Islet precursor cell (in vitro differentiated cells): ENCODE results near the gene IMMP2L.

Experiments used
- DNase-seq: peaks from one replicate; pipeline ENCODE4 v3.0.0-alpha.2; 2018

The IMMP2L gene

GRCh38 chr7:111384065-111384891 lies 178.0 kb downstream of the IMMP2L start:
- DNase-seq: no peak

- no peak for DNase-seq
Observed at GRCh38 chr7:111383133-111383532, 179.2 kb downstream of the IMMP2L start.

- no peak for DNase-seq
Observed at GRCh38 chr7:111381590-111381989, 180.7 kb downstream of the IMMP2L start.

- no peak for DNase-seq
Observed at GRCh38 chr7:111380945-111381344, 181.3 kb downstream of the IMMP2L start.

GRCh38 chr7:111374027-111374426 lies 188.3 kb downstream of the IMMP2L start:
- no peak for DNase-seq

GRCh38 chr7:111371437-111371836 lies 190.9 kb downstream of the IMMP2L start:
- no peak for DNase-seq

- DNase-seq: peak; percentile 62
Observed at GRCh38 chr7:111370002-111370401, 192.3 kb downstream of the IMMP2L start.

GRCh38 chr7:111368381-111369065 lies 193.8 kb downstream of the IMMP2L start:
- no peak for DNase-seq

GRCh38 chr7:111364413-111364812 lies 197.9 kb downstream of the IMMP2L start:
- no peak for DNase-seq

- no peak for DNase-seq
Observed at GRCh38 chr7:111363099-111363498, 199.2 kb downstream of the IMMP2L start.

- DNase-seq: no peak
Observed at GRCh38 chr7:111362506-111363054, 199.7 kb downstream of the IMMP2L start.

GRCh38 chr7:111358915-111359314 lies 203.4 kb downstream of the IMMP2L start:
- no peak for DNase-seq

- DNase-seq: no peak
Observed at GRCh38 chr7:111357691-111358090, 204.6 kb downstream of the IMMP2L start.

- no peak for DNase-seq
Observed at GRCh38 chr7:111356941-111357340, 205.4 kb downstream of the IMMP2L start.

GRCh38 chr7:111352319-111352718 lies 210.0 kb downstream of the IMMP2L start:
- DNase-seq: no peak

- DNase-seq: no peak
Observed at GRCh38 chr7:111346219-111346618, 216.1 kb downstream of the IMMP2L start.

GRCh38 chr7:111343017-111343416 lies 219.3 kb downstream of the IMMP2L start:
- no peak for DNase-seq

- DNase-seq: no peak
Observed at GRCh38 chr7:111339006-111339405, 223.3 kb downstream of the IMMP2L start.

GRCh38 chr7:111333010-111333409 lies 229.3 kb downstream of the IMMP2L start:
- no peak for DNase-seq

- no peak for DNase-seq
Observed at GRCh38 chr7:111330235-111330523, 232.1 kb downstream of the IMMP2L start.

- no peak for DNase-seq
Observed at GRCh38 chr7:111329367-111330234, 232.7 kb downstream of the IMMP2L start.

- no peak for DNase-seq
Observed at GRCh38 chr7:111328487-111328886, 233.8 kb downstream of the IMMP2L start.

GRCh38 chr7:111324776-111325175 lies 237.5 kb downstream of the IMMP2L start:
- DNase-seq: no peak
